PC-3 (cell line): Measurements from ENCODE around the gene PTH1R. TPM values are rescaled to one million over a fixed set of nuclear protein-coding genes. Genes with fewer than 3 reads are reported as not detected.

Experiments used
- ATAC-seq: fragments of 200-7000 bp; cut with Tn5 transposase; 2 replicates; pipeline ENCODE4 v1.9.1; 2020; ENCODE audit warnings: mild to moderate bottlenecking, moderate library complexity
- Bru-seq: library from RNA; stranded (reverse); fragments of 400-500 nt; gene quantifications from one replicate; lab custom pipeline; 2021; lab: Mats Ljungman, UMichigan
- BruChase-seq, 2 experiments: library from RNA; stranded (reverse); fragments of 400-500 nt; gene quantifications; one replicate each; lab custom pipeline; 2021; lab: Mats Ljungman, UMichigan
- BruUV-seq: library from RNA; stranded (reverse); fragments of 400-500 nt; replicated peaks from 2 replicates; lab custom pipeline; 2021; lab: Mats Ljungman, UMichigan
- CTCF ChIA-PET: fragments of 300-600 bp; sonication (Branson Sonifier 250); formaldehyde crosslinking; loops from one replicate; lab custom pipeline; 2022; ENCODE audit warnings: antibody characterized with exemption; lab: Charles Lee
- POLR2A ChIA-PET: fragments of 300-600 bp; sonication (Branson Sonifier 250); formaldehyde crosslinking; loops from one replicate; lab custom pipeline; 2022; ENCODE audit warnings: antibody characterized with exemption; ENCODE audit not compliant: unreplicated experiment; lab: Charles Lee
- DNase-seq: peaks from one replicate; pipeline ENCODE4 v3.0.0-alpha.2; 2015
- H2AFZ ChIP-seq: fragments of 300-600 bp; sonication (generic); 2 replicates; pipeline ENCODE4 v1.6.0; 2016; ENCODE audit warnings: antibody characterized with exemption, low read length
- H3F3A ChIP-seq: fragments of 300-600 bp; sonication (generic); one replicate; pipeline ENCODE4 v1.6.0; 2017; ENCODE audit warnings: antibody characterized with exemption, low read length, control low read depth, mild to moderate bottlenecking; ENCODE audit not compliant: unreplicated experiment
- H3K27ac ChIP-seq: fragments of 300-600 bp; sonication (generic); 2 replicates; pipeline ENCODE4 v1.5.1; 2016; ENCODE audit warnings: mild to moderate bottlenecking, low read length
- H3K27me3 ChIP-seq: fragments of 300-600 bp; sonication (generic); 2 replicates; pipeline ENCODE4 v1.6.1; 2016; ENCODE audit warnings: low read length, mixed read lengths
- H3K36me3 ChIP-seq: fragments of 300-600 bp; sonication (generic); 2 replicates; pipeline ENCODE4 v1.6.1; 2016; ENCODE audit warnings: low read depth, mixed run types, low read length, mixed read lengths
- H3K4me1 ChIP-seq: fragments of 300-600 bp; sonication (generic); 2 replicates; pipeline ENCODE4 v1.5.1; 2016; ENCODE audit warnings: low read length; ENCODE audit not compliant: insufficient read depth
- H3K4me2 ChIP-seq: fragments of 300-600 bp; sonication (generic); 2 replicates; pipeline ENCODE4 v1.6.0; 2016; ENCODE audit warnings: low read length
- H3K4me3 ChIP-seq: fragments of 300-600 bp; sonication (generic); 2 replicates; pipeline ENCODE4 v1.5.1; 2016; ENCODE audit warnings: mild to moderate bottlenecking, low read length, mixed read lengths
- H3K79me2 ChIP-seq: fragments of 300-600 bp; sonication (generic); 2 replicates; pipeline ENCODE4 v1.6.1; 2017; ENCODE audit warnings: low read length, mixed read lengths
- H3K9ac ChIP-seq: fragments of 300-600 bp; sonication (generic); 2 replicates; pipeline ENCODE4 v1.6.0; 2016; ENCODE audit warnings: mild to moderate bottlenecking, low read length
- H3K9me2 ChIP-seq: fragments of 300-600 bp; sonication (generic); replicated peaks from 2 replicates; pipeline ENCODE4 v1.6.1; 2016; ENCODE audit warnings: mixed run types, low read length, mixed read lengths
- H3K9me3 ChIP-seq: fragments of 300-600 bp; sonication (generic); 2 replicates; pipeline ENCODE4 v1.6.1; 2016; ENCODE audit warnings: low read length, mixed read lengths
- H4K20me1 ChIP-seq: fragments of 300-600 bp; sonication (generic); 2 replicates; pipeline ENCODE4 v1.6.1; 2016; ENCODE audit warnings: low read length, mixed read lengths
- CTCF ChIP-seq: fragments of 300-600 bp; sonication (generic); conservative IDR thresholded peaks from 2 replicates; pipeline ENCODE4 v1.5.1; 2017; ENCODE audit warnings: antibody characterized with exemption, low read depth, mild to moderate bottlenecking, low read length
- EZH2 ChIP-seq: fragments of 300-600 bp; sonication (generic); IDR thresholded peaks from one replicate; pipeline ENCODE4 v1.6.1; 2017; ENCODE audit warnings: antibody characterized with exemption, mild to moderate bottlenecking, low read length; ENCODE audit not compliant: unreplicated experiment
- EZH2phosphoT487 ChIP-seq: fragments of 300-600 bp; sonication (generic); IDR thresholded peaks from 2 replicates; pipeline ENCODE4 v1.6.1; 2018; ENCODE audit warnings: mild to moderate bottlenecking, antibody characterized with exemption, low read length, borderline replicate concordance
- intact Hi-C: fragments of 100-400 bp; cut with micrococcal nuclease; formaldehyde crosslinking; loops from 2 replicates; pipeline ENCODE4 v1.9.0; 2023
- long read RNA-seq: library from polyadenylated mRNA; unstranded; transcript quantifications from one replicate; pipeline ENCODE4 v2.0.0, GENCODE V29; 2021; ENCODE audit not compliant: unreplicated experiment
- total RNA-seq: library from RNA; depleted of rRNA; stranded (reverse); fragments of >200 nt; gene quantifications from 2 replicates; pipeline ENCODE4 v1.2.3, GENCODE V29; 2014; rRNA removed

PTH1R gene
- total RNA-seq (not detected in 2 replicates), Bru-seq, nascent RNA (percentile 3 among the genes with signal in this experiment), BruChase-seq, experiment 1, labeled RNA remaining after a 6-hour chase (percentile 6 among the genes with signal in this experiment), BruChase-seq, experiment 2, labeled RNA remaining after a 2-hour chase (not detected)
- long read RNA-seq: 0 reads

GRCh38 chr3:46877406-46878125 is at the start of gene PTH1R:
Gene PTH1R (plus strand): TSS chr3:46877721. CDS start chr3:46883560, 5,839 bp downstream.
- no peak within 1 kb of the TSS for H3K27ac ChIP-seq
- H3F3A ChIP-seq: no peaks in the 10 kb centered on the region
- no peaks in the 10 kb centered on the region for H3K9me3 ChIP-seq
- H4K20me1 ChIP-seq: no peaks in the 10 kb centered on the region
- no peaks in the 10 kb centered on the region for H3K36me3 ChIP-seq
- no peaks in the 10 kb centered on the region for H3K4me1 ChIP-seq
- ChIA-PET CTCF (no interaction called here), POLR2A (no interaction called here)
- H3K4me3 ChIP-seq: no peak within 1 kb of the TSS
- no peak for DNase-seq
- intact Hi-C loops: no loop called here
- H3K4me2 ChIP-seq: no peak within 1 kb of the TSS
- H2AFZ ChIP-seq: no peak within 1 kb of the TSS
- H3K9ac ChIP-seq: no peak within 1 kb of the TSS
- no peak for ATAC-seq
- H3K27me3 ChIP-seq: peaks cover 15% of the 10 kb centered on the region
- H3K9me2 ChIP-seq: no peaks in the 10 kb centered on the region
- BruUV-seq: no TSS peak
- no peak for TF ChIP-seq EZH2
- TF ChIP-seq CTCF: no peak
- TF ChIP-seq EZH2phosphoT487: no peak
- no peaks in the 10 kb centered on the region for H3K79me2 ChIP-seq

- Histone ChIP-seq H3K9ac (no peak overlapping the region), H3K9me3 (no peaks in the 10 kb centered on the region), H3K9me2 (no peaks in the 10 kb centered on the region), H3K4me3 (no peak overlapping the region), H3K79me2 (no peaks in the 10 kb centered on the region), H3K4me1 (no peaks in the 10 kb centered on the region), H3K27ac (no peak overlapping the region), H4K20me1 (no peaks in the 10 kb centered on the region), H3K27me3 (0 out of 2 replicates have a peak, but pooled peaks cover 7% of the 10 kb centered on the region), H2AFZ (no peak overlapping the region), H3K4me2 (no peak overlapping the region), H3K36me3 (no peaks in the 10 kb centered on the region), H3F3A (no peaks in the 10 kb centered on the region)
- CTCF ChIA-PET: no interaction called here
- DNase-seq (no peak), ATAC-seq (no peak)
- intact Hi-C loops: no loop called here
- POLR2A ChIA-PET: no interaction called here
- BruUV-seq: no TSS peak
- TF ChIP-seq CTCF (no peak), EZH2phosphoT487 (no peak), EZH2 (no peak)
Measured at GRCh38 chr3:46829699-46830208, 47.8 kb upstream of the PTH1R start.

GRCh38 chr3:46830801-46831200 is 46.7 kb upstream of the PTH1R start:
- Histone ChIP-seq H3K4me1 (no peaks in the 10 kb centered on the region), H3K79me2 (no peaks in the 10 kb centered on the region), H3F3A (no peaks in the 10 kb centered on the region), H3K9me2 (no peaks in the 10 kb centered on the region), H3K27me3 (no peaks in the 10 kb centered on the region), H3K9me3 (no peaks in the 10 kb centered on the region), H3K9ac (no peak overlapping the region), H3K4me3 (no peak overlapping the region), H4K20me1 (no peaks in the 10 kb centered on the region), H3K27ac (no peak overlapping the region), H2AFZ (no peak overlapping the region), H3K36me3 (no peaks in the 10 kb centered on the region), H3K4me2 (no peak overlapping the region)
- DNase-seq (no peak), ATAC-seq (no peak)
- intact Hi-C loops: no loop called here
- ChIA-PET CTCF (no interaction called here), POLR2A (no interaction called here)
- BruUV-seq: no TSS peak
- TF ChIP-seq EZH2 (no peak), CTCF (no peak), EZH2phosphoT487 (no peak)
